GM23338 (cell line): ENCODE results near the gene CASP2.

Source experiments
- EZH2 ChIP-seq: fragments of 200-600 bp; sonication (generic); IDR thresholded peaks from one replicate; pipeline ENCODE4 v1.8.0; 2017; ENCODE audit warnings: antibody characterized with exemption, mild to moderate bottlenecking, low read depth; ENCODE audit not compliant: unreplicated experiment
- TF ChIP-seq, protein P1 (sequence below), 2 experiments: fragments of 200-600 bp in 1 of 2; sonication (generic) in 1 of 2; conservative IDR thresholded peaks; 2 replicates each; pipeline versions ENCODE4 v1.5.1 to v1.6.1; 2016 to 2017; ENCODE audit warnings: antibody characterized with exemption in 2 of 2, low read depth in 2 of 2, mild to moderate bottlenecking in 2 of 2, moderate library complexity in 1 of 2
- TF ChIP-seq, protein P2 (sequence below): IDR thresholded peaks from one replicate; pipeline ENCODE4 v1.6.1; 2018; ENCODE audit warnings: antibody characterized with exemption; ENCODE audit not compliant: unreplicated experiment

DNA sequence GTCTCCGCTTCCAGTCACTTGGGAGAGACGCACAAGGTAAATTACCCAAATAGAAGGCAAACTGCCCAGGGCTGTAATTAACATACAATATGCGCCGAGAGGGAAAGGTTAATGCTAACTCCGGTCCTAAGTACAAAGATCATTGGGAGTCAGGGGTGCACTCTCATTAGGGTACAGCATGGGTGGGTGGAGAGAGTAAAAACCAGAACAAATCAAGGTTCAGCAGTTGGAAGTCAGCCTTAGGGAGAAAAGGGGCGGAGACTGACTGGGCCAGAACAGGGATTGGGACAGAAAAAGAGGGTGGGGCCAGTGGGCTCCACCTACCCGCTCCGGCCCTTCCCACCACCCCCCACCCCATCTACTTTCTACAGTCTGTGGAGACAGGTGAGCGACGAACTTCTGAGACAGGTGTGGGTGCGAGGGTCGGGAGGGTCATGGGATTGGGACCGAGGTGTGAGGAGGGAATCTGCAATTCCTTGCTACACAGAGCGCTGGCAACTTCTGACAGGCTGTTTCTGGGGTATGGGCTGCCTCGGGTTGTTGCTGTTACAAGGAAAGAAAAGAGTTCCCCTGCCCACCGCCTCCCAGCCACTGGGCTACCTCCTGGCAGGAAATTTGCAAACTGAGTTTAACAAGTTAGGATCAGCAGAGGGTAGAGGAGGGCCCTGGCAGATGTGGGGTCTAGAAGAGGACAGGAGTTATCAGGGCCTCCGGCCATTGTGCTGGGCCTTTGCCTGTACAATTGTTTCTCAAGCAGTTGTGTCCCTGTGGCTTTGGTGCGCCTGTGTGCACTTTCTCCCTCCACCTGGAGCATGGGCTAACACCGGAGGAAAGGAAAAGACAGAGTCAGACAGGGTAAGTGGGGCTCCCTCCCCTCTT lies 3.3 kb upstream of the CASP2 start, which contains the start of gene TMEM139:
- TF ChIP-seq, protein P1, sequence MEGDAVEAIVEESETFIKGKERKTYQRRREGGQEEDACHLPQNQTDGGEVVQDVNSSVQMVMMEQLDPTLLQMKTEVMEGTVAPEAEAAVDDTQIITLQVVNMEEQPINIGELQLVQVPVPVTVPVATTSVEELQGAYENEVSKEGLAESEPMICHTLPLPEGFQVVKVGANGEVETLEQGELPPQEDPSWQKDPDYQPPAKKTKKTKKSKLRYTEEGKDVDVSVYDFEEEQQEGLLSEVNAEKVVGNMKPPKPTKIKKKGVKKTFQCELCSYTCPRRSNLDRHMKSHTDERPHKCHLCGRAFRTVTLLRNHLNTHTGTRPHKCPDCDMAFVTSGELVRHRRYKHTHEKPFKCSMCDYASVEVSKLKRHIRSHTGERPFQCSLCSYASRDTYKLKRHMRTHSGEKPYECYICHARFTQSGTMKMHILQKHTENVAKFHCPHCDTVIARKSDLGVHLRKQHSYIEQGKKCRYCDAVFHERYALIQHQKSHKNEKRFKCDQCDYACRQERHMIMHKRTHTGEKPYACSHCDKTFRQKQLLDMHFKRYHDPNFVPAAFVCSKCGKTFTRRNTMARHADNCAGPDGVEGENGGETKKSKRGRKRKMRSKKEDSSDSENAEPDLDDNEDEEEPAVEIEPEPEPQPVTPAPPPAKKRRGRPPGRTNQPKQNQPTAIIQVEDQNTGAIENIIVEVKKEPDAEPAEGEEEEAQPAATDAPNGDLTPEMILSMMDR (conservative IDR thresholded peaks at IDR 0.05; ENCODE audit: low read depth in 2 of 2), result no peak
- TF ChIP-seq, protein P2, sequence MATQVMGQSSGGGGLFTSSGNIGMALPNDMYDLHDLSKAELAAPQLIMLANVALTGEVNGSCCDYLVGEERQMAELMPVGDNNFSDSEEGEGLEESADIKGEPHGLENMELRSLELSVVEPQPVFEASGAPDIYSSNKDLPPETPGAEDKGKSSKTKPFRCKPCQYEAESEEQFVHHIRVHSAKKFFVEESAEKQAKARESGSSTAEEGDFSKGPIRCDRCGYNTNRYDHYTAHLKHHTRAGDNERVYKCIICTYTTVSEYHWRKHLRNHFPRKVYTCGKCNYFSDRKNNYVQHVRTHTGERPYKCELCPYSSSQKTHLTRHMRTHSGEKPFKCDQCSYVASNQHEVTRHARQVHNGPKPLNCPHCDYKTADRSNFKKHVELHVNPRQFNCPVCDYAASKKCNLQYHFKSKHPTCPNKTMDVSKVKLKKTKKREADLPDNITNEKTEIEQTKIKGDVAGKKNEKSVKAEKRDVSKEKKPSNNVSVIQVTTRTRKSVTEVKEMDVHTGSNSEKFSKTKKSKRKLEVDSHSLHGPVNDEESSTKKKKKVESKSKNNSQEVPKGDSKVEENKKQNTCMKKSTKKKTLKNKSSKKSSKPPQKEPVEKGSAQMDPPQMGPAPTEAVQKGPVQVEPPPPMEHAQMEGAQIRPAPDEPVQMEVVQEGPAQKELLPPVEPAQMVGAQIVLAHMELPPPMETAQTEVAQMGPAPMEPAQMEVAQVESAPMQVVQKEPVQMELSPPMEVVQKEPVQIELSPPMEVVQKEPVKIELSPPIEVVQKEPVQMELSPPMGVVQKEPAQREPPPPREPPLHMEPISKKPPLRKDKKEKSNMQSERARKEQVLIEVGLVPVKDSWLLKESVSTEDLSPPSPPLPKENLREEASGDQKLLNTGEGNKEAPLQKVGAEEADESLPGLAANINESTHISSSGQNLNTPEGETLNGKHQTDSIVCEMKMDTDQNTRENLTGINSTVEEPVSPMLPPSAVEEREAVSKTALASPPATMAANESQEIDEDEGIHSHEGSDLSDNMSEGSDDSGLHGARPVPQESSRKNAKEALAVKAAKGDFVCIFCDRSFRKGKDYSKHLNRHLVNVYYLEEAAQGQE, result no peak
- no peak for TF ChIP-seq EZH2
